HCT116 (cell line): Measurements from ENCODE around the gene ADAM15. TPM values are rescaled to one million over a fixed set of nuclear protein-coding genes. Genes with fewer than 3 reads are reported as not detected.
A peak's percentile ranks its signal among the peaks of the same experiment; 100 is the strongest.

Experiments
- ATAC-seq: fragments of 200-7000 bp; cut with Tn5 transposase; 2 replicates; pipeline ENCODE4 v1.9.1; 2020; ENCODE audit warnings: mild to moderate bottlenecking, moderate library complexity
- BruUV-seq: library from RNA; stranded (reverse); fragments of 400-500 nt; replicated peaks from 2 replicates; lab custom pipeline; 2021; lab: Mats Ljungman, UMichigan
- CTCF ChIA-PET: fragments of 300-600 bp; sonication (Branson Sonifier 250); formaldehyde crosslinking; loops from one replicate; lab custom pipeline; 2021; ENCODE audit warnings: antibody characterized with exemption; lab: Charles Lee
- POLR2A ChIA-PET: fragments of 300-600, 350-600 bp; sonication (Branson Sonifier 250); formaldehyde crosslinking; loops from one replicate; lab custom pipeline; 2021; ENCODE audit warnings: antibody characterized with exemption; lab: Charles Lee
- RAD21 ChIA-PET, 2 experiments: fragments of 300-600 bp; sonication (Branson Sonifier 250); formaldehyde crosslinking; loops; one replicate each; lab custom pipeline; 2023; ENCODE audit warnings: low total read pairs in 2 of 2; ENCODE audit not compliant: uncharacterized antibody in 2 of 2, unreplicated experiment in 2 of 2, low non-redundant PET in 1 of 2; lab: Charles Lee
- DNase-seq: peaks from one replicate; pipeline ENCODE4 v3.0.0-alpha.2; 2010; ENCODE audit warnings: low read depth, low spot score
- H2AFZ ChIP-seq: fragments of 200-600 bp; shearing (Covaris generic), sonication (generic); 2 replicates; pipeline ENCODE4 v1.6.1; 2017; ENCODE audit warnings: low read depth, mixed run types, mixed read lengths, antibody characterized with exemption, low read length; ENCODE audit not compliant: poor library complexity, severe bottlenecking
- H3K27ac ChIP-seq: 2 replicates; pipeline ENCODE4 v1.5.1; 2012; ENCODE audit warnings: low read depth, low read length
- H3K27me3 ChIP-seq: fragments of 200-600 bp; sonication (generic); 2 replicates; pipeline ENCODE4 v1.6.1; 2016; ENCODE audit warnings: mixed run types, low read length, mixed read lengths; ENCODE audit not compliant: insufficient read depth
- H3K36me3 ChIP-seq, 2 experiments: fragments of 200-500 bp in 1 of 2; fragments of 200-600 bp in 1 of 2; sonication (Bioruptor generic) in 1 of 2; sonication (generic) in 1 of 2; 2 replicates each; pipeline versions ENCODE4 v1.5.1 to v1.6.1; 2014 to 2016; ENCODE audit warnings: low read length in 2 of 2, inconsistent platforms in 1 of 2, mixed read lengths in 1 of 2, mixed run types in 1 of 2; ENCODE audit not compliant: insufficient read depth in 2 of 2, control insufficient read depth in 1 of 2
- H3K4me1 ChIP-seq, 2 experiments: fragments of 200-600 bp in 1 of 2; sonication (generic) in 1 of 2; 2 replicates each; pipeline versions ENCODE4 v1.5.1 to v1.6.1; 2012 to 2017; ENCODE audit warnings: low read length in 2 of 2, inconsistent platforms in 1 of 2, mild to moderate bottlenecking in 1 of 2, mixed read lengths in 1 of 2, mixed run types in 1 of 2, moderate library complexity in 1 of 2; ENCODE audit not compliant: insufficient read depth in 2 of 2, control insufficient read depth in 1 of 2
- H3K4me2 ChIP-seq: fragments of 200-600 bp; sonication (generic); 2 replicates; pipeline ENCODE4 v1.6.1; 2017; ENCODE audit warnings: mixed run types, low read length, mixed read lengths
- H3K4me3 ChIP-seq, 2 experiments: fragments of 200-600 bp in 1 of 2; sonication (generic) in 1 of 2; replicated peaks in 1 of 2; 2 replicates each; pipeline ENCODE4 v1.5.1; 2011 to 2016; ENCODE audit warnings: low read length in 2 of 2, control low read depth in 1 of 2, low read depth in 1 of 2, mild to moderate bottlenecking in 1 of 2, mixed read lengths in 1 of 2, mixed run types in 1 of 2
- H3K79me2 ChIP-seq: fragments of 200-600 bp; sonication (generic); 2 replicates; pipeline ENCODE4 v1.6.1; 2017; ENCODE audit warnings: mild to moderate bottlenecking, mixed run types, low read length, moderate library complexity, mixed read lengths; ENCODE audit not compliant: insufficient read depth
- H3K9ac ChIP-seq: fragments of 200-600 bp; sonication (generic); 2 replicates; pipeline ENCODE4 v1.6.1; 2016; ENCODE audit warnings: low read length, mixed read lengths
- H3K9me2 ChIP-seq: fragments of 200-600 bp; sonication (generic), shearing (Covaris generic); 2 replicates; pipeline ENCODE4 v1.6.1; 2017; ENCODE audit warnings: mixed run types, mild to moderate bottlenecking, moderate library complexity; ENCODE audit not compliant: insufficient read depth
- H3K9me3 ChIP-seq, 2 experiments: fragments of 200-500 bp in 1 of 2; fragments of 200-600 bp in 1 of 2; sonication (Bioruptor generic) in 1 of 2; sonication (generic) in 1 of 2; 2 replicates each; pipeline ENCODE4 v1.6.1; 2014 to 2017; ENCODE audit warnings: low read length in 2 of 2, mixed read lengths in 2 of 2, inconsistent platforms in 1 of 2, low read depth in 1 of 2, mild to moderate bottlenecking in 1 of 2, mixed run types in 1 of 2, moderate library complexity in 1 of 2; ENCODE audit not compliant: control insufficient read depth in 1 of 2, insufficient read depth in 1 of 2
- H4K20me1 ChIP-seq: fragments of 200-600 bp; sonication (generic), shearing (Covaris generic); 2 replicates; pipeline ENCODE4 v1.6.1; 2017; ENCODE audit warnings: mixed run types, mild to moderate bottlenecking, moderate library complexity; ENCODE audit not compliant: insufficient read depth
- CBX3 ChIP-seq: IDR thresholded peaks from 2 replicates; pipeline ENCODE4 v1.6.1; 2012; ENCODE audit warnings: low read depth
- EGR1 ChIP-seq: IDR thresholded peaks from 2 replicates; pipeline ENCODE4 v1.6.1; 2012; ENCODE audit warnings: low read depth
- ELF1 ChIP-seq: IDR thresholded peaks from 2 replicates; pipeline ENCODE4 v1.6.1; 2012; ENCODE audit warnings: low read depth, borderline replicate concordance
- EZH2phosphoT487 ChIP-seq: fragments of 200-600 bp; IDR thresholded peaks from 2 replicates; pipeline ENCODE4 v1.6.1; 2018; ENCODE audit warnings: antibody characterized with exemption, borderline replicate concordance
- FOSL1 ChIP-seq: IDR thresholded peaks from 2 replicates; pipeline ENCODE4 v1.6.1; 2012; ENCODE audit warnings: low read depth
- JUND ChIP-seq: IDR thresholded peaks from 2 replicates; pipeline ENCODE4 v1.6.1; 2012
- POLR2AphosphoS5 ChIP-seq: IDR thresholded peaks from 2 replicates; pipeline ENCODE4 v1.6.1; 2011; ENCODE audit warnings: mild to moderate bottlenecking, low read depth, low read length, moderate library complexity
- RAD21 ChIP-seq: IDR thresholded peaks from 2 replicates; pipeline ENCODE4 v1.6.1; 2012; ENCODE audit warnings: low read depth, mild to moderate bottlenecking
- SP1 ChIP-seq: IDR thresholded peaks from 2 replicates; pipeline ENCODE4 v1.6.1; 2012; ENCODE audit warnings: low read depth
- ZNF274 ChIP-seq: fragments of 200-500 bp; sonication (Bioruptor generic); IDR thresholded peaks from 2 replicates; pipeline ENCODE4 v1.6.1; 2014; ENCODE audit warnings: mild to moderate bottlenecking, low read depth, low read length, inconsistent platforms
- intact Hi-C: fragments of 100-400 bp; cut with micrococcal nuclease; formaldehyde crosslinking; loops from 2 replicates; pipeline ENCODE4 v1.10.0; 2022
- total RNA-seq: library from RNA; stranded (reverse); gene quantifications from one replicate; pipeline ENCODE4 v1.2.1, GENCODE V29; 2021; ENCODE audit not compliant: unreplicated experiment
- TF ChIP-seq, protein P1 (sequence below): IDR thresholded peaks from 2 replicates; pipeline ENCODE4 v1.6.1; 2012
- TF ChIP-seq, protein P2 (sequence below): IDR thresholded peaks from 2 replicates; pipeline ENCODE4 v1.6.1; 2011; ENCODE audit warnings: mild to moderate bottlenecking, low read length, moderate library complexity; ENCODE audit not compliant: insufficient replicate concordance; ENCODE audit errors: extremely low read depth

The ADAM15 gene
- total RNA-seq, 1 experiment from 2014 or later: 149 TPM

DNA sequence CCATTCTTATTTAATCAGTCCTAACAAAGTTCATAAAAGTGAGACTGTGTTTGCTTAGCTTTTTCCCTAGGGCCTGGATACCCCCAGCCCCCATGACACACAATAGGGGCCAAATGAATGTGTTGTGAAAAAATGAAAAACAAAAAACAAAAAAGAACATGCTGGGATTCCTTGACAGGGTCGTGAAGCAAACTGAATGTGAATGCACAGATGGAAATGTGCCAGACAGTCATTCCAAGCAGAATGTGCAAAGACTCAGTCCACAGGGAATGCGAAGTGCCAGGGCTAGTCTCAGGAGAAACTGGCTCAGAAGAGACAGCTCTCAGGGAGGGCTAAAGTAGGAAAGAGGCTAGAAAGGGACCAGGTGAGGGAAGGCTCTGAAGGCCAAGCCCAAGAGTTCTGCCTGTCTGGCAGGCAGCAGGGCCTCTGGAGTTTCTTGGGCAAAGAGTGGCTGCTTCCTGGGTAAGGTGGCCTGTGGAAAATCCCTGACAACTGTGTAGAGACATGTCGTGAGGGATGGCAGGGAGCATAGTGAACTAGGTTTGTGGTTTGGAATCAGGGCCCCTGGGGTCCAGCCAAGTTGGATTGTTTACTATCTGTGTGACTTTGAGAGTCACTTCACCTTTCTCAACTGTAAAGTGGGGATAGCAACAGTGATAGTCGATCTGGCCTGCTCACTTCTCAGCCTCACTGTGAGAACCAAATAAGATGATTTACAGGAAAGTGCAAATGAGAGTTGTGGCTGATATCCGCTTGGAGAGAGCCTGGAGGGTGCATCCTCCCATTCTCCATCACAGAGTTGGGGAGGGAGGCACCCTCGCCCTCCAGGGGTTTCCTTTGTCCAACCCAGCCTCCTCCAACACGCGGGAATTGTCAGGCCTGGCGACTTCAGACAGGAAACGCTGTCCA lies 1.2 kb upstream of the ADAM15 start:
- TF ChIP-seq POLR2AphosphoS5 (0 out of 2 replicates have a peak, but pooled peaks have one; percentile 32), FOSL1 (no peak), ELF1 (no peak), JUND (no peak)
- TF ChIP-seq, protein P1, sequence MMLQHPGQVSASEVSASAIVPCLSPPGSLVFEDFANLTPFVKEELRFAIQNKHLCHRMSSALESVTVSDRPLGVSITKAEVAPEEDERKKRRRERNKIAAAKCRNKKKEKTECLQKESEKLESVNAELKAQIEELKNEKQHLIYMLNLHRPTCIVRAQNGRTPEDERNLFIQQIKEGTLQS: no peak
- peak overlapping the region; percentile 100 for H3K4me2 ChIP-seq
- RAD21 ChIA-PET: no interaction called here
- TSS peak; percentile 79 for BruUV-seq
- CTCF ChIA-PET: interaction anchor here (1.2 to 1.6 kb wide), 6 partner anchors 12 to 145 kb away, joined by 3 to 14 read pairs (median 5); partner anchors contain the start of gene SHC1
- intact Hi-C loops: loop anchor here (5.0 kb wide), 1 partner anchor 48 kb away; the partner anchor contains the start of gene ZBTB7B
- H3K4me3 ChIP-seq: peak overlapping the region; percentile 90 to 94
- DNase-seq (no peak), ATAC-seq (no peak)
- H3K36me3 ChIP-seq: peaks cover 6 to 10% of the 10 kb centered on the region in 2 experiments; a peak in 3 of 4 replicates
- no peaks in the 10 kb centered on the region for H3K9me3 ChIP-seq
- no peaks in the 10 kb centered on the region for H3K9me2 ChIP-seq
- H3K27me3 ChIP-seq: no peaks in the 10 kb centered on the region
- peak overlapping the region; percentile 90 for H3K9ac ChIP-seq
- H2AFZ ChIP-seq: no peak overlapping the region
- no peaks in the 10 kb centered on the region for H4K20me1 ChIP-seq
- peaks cover 33% of the 10 kb centered on the region for H3K79me2 ChIP-seq
- POLR2A ChIA-PET: interaction anchor here (1.1 to 1.2 kb wide), 2 partner anchors 118 to 123 kb away, joined by 3 read pairs; partner anchors contain the start of gene KRTCAP2
- H3K27ac ChIP-seq: peak overlapping the region; percentile 93
- H3K4me1 ChIP-seq: peaks cover 19 to 49% of the 10 kb centered on the region in 2 experiments

- Histone ChIP-seq H3K79me2 (peaks cover 39% of the 10 kb centered on the region), H3K4me2 (peak overlapping the region; percentile 100), H3K9ac (peak overlapping the region; percentile 90), H3K27me3 (no peaks in the 10 kb centered on the region), H3K36me3 (peaks cover 16 to 17% of the 10 kb centered on the region in 2 experiments), H3K4me3 (peak overlapping the region; percentile 90 to 94), H3K27ac (peak overlapping the region; percentile 93), H4K20me1 (no peaks in the 10 kb centered on the region), H3K9me3 (no peaks in the 10 kb centered on the region), H3K9me2 (no peaks in the 10 kb centered on the region), H3K4me1 (peaks cover 13 to 38% of the 10 kb centered on the region in 2 experiments), H2AFZ (no peak overlapping the region)
- no peak; the same call in 1 of the 2 replicates for ATAC-seq
- ChIA-PET CTCF (interaction anchor here (0.7 to 1.6 kb wide), 22 partner anchors 10 to 382 kb away, joined by 3 to 14 read pairs (median 4); partner anchors contain the start of genes PBXIP1 and SHC1), RAD21 (interaction anchor here (0.6 to 0.9 kb wide), 2 partner anchors 34 to 96 kb away, joined by 3 to 4 read pairs; partner anchors contain the start of gene PBXIP1 (in 1 of the 2)), POLR2A (interaction anchor here (1.1 to 1.2 kb wide), 2 partner anchors 119 to 121 kb away, joined by 3 read pairs; partner anchors contain the start of gene KRTCAP2)
- intact Hi-C loops: loop anchor here (5.0 kb wide), 1 partner anchor 49 kb away; the partner anchor contains the start of gene ZBTB7B
- BruUV-seq: TSS peak; percentile 49
- no peak for DNase-seq
- no peak for TF ChIP-seq FOSL1
- TF ChIP-seq ZNF274: no peak
- TF ChIP-seq EGR1: no peak
- TF ChIP-seq CBX3: no peak
- no peak for TF ChIP-seq RAD21
- no peak for TF ChIP-seq JUND
- TF ChIP-seq, protein P2, sequence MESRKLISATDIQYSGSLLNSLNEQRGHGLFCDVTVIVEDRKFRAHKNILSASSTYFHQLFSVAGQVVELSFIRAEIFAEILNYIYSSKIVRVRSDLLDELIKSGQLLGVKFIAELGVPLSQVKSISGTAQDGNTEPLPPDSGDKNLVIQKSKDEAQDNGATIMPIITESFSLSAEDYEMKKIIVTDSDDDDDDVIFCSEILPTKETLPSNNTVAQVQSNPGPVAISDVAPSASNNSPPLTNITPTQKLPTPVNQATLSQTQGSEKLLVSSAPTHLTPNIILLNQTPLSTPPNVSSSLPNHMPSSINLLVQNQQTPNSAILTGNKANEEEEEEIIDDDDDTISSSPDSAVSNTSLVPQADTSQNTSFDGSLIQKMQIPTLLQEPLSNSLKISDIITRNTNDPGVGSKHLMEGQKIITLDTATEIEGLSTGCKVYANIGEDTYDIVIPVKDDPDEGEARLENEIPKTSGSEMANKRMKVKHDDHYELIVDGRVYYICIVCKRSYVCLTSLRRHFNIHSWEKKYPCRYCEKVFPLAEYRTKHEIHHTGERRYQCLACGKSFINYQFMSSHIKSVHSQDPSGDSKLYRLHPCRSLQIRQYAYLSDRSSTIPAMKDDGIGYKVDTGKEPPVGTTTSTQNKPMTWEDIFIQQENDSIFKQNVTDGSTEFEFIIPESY: no peak
- no peak for TF ChIP-seq SP1
- TF ChIP-seq EZH2phosphoT487: no peak
Measured at GRCh38 chr1:155051342-155051776, 243 bp downstream of the ADAM15 start.
